Prostate gland (tissue), 2 donors: ENCODE data around the gene GALNTL6. TPM values are rescaled to one million over a fixed set of nuclear protein-coding genes. Genes with fewer than 3 reads are reported as not detected.

ENCODE experiments used
- DNase-seq: peaks from one replicate; pipeline ENCODE4 v3.0.0-alpha.2; 2019; ENCODE audit warnings: low spot score
- H3K27ac ChIP-seq, 2 donors: fragments of 200-600 bp; sonication (generic); 2 replicates each; pipeline ENCODE4 v1.5.1; 2017 to 2019
- H3K27me3 ChIP-seq: fragments of 200-600 bp; sonication (generic); replicated peaks from 2 replicates; pipeline ENCODE4 v1.5.1; 2019; ENCODE audit not compliant: insufficient read depth
- H3K36me3 ChIP-seq, 2 donors: fragments of 200-600 bp; sonication (generic); 1 replicate in 1 of 2; 2 replicates in 1 of 2; pipeline versions ENCODE4 v1.5.1 to v1.8.1; 2017 to 2019
- H3K4me1 ChIP-seq: fragments of 200-600 bp; sonication (generic); replicated peaks from 2 replicates; pipeline ENCODE4 v1.5.1; 2019
- H3K4me3 ChIP-seq, 2 donors: fragments of 200-600 bp; sonication (generic); 2 replicates each; pipeline ENCODE4 v1.5.1; 2017 to 2019
- H3K9me3 ChIP-seq: fragments of 200-600 bp; sonication (generic); 2 replicates; pipeline ENCODE4 v1.5.1; 2017
- POLR2A ChIP-seq: fragments of 450-650 bp; IDR thresholded peaks from one replicate; pipeline ENCODE4 v1.6.1; 2016; ENCODE audit warnings: antibody characterized with exemption, mild to moderate bottlenecking
- POLR2AphosphoS5 ChIP-seq: sonication (generic); formaldehyde crosslinking; IDR thresholded peaks from one replicate; pipeline ENCODE4 v1.6.1; 2017; ENCODE audit warnings: antibody characterized with exemption
- WGBS: methylation state at CpG from one replicate; pipeline ENCODE4 v1.1.5; 2018; 5-methylcytosine and 5-hydroxymethylcytosine counted together
- intact Hi-C: fragments of 100-400 bp; cut with DNase I; formaldehyde crosslinking; loops from one replicate; pipeline ENCODE4 v1.14.2; 2022
- total RNA-seq, 2 donors: library from RNA; depleted of rRNA; stranded (reverse); fragments of >200 nt; gene quantifications; one replicate each; pipeline ENCODE4 v1.1.0, GENCODE V29; 2016
- TF ChIP-seq, protein P1 (sequence below), 4 experiments: fragments of 200-600 bp in 2 of 4; fragments of 450-650 bp in 2 of 4; sonication (generic) in 2 of 4; IDR thresholded peaks; 1 replicate in 3 of 4; 2 replicates in 1 of 4; pipeline ENCODE4 v1.5.1; 2016 to 2019; ENCODE audit warnings: antibody characterized with exemption in 4 of 4, mild to moderate bottlenecking in 2 of 4, moderate library complexity in 2 of 4

GALNTL6 gene
- total RNA-seq, 2 donors from 2014 or later: 0.23 to 0.85 TPM

DNA sequence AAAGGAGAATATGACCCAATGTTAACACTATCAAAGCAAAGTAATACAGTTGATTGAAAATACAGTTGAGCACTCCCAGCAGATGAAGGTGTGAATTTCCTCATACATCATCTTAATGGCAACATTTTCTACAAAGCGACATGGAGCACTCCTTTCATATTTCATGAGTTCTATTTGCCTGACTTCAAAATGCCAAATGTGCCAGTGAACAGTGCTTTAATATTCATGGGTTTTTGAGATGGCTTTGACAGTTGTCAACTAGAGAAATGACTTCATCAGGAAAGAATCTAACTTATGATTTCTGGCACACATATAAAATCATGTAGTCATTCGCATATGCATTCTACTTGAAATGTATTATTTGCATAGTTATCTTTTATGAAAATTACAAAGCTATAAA lies 222.4 kb downstream of the GALNTL6 start:
- Histone ChIP-seq H3K27me3 (no peaks in the 10 kb centered on the region), H3K9me3 (no peaks in the 10 kb centered on the region), H3K27ac (no peak overlapping the region), H3K4me1 (no peaks in the 10 kb centered on the region), H3K36me3 (no peaks in the 10 kb centered on the region), H3K4me3 (no peak overlapping the region)
- WGBS: 86% methylated on average over 2 of the region's 2 CpGs
- no peak for DNase-seq
- intact Hi-C loops: no loop called here
- TF ChIP-seq POLR2A (no peak), POLR2AphosphoS5 (no peak)
- TF ChIP-seq, protein P1, sequence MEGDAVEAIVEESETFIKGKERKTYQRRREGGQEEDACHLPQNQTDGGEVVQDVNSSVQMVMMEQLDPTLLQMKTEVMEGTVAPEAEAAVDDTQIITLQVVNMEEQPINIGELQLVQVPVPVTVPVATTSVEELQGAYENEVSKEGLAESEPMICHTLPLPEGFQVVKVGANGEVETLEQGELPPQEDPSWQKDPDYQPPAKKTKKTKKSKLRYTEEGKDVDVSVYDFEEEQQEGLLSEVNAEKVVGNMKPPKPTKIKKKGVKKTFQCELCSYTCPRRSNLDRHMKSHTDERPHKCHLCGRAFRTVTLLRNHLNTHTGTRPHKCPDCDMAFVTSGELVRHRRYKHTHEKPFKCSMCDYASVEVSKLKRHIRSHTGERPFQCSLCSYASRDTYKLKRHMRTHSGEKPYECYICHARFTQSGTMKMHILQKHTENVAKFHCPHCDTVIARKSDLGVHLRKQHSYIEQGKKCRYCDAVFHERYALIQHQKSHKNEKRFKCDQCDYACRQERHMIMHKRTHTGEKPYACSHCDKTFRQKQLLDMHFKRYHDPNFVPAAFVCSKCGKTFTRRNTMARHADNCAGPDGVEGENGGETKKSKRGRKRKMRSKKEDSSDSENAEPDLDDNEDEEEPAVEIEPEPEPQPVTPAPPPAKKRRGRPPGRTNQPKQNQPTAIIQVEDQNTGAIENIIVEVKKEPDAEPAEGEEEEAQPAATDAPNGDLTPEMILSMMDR (IDR thresholded peaks at IDR 0.05): no peak

DNA sequence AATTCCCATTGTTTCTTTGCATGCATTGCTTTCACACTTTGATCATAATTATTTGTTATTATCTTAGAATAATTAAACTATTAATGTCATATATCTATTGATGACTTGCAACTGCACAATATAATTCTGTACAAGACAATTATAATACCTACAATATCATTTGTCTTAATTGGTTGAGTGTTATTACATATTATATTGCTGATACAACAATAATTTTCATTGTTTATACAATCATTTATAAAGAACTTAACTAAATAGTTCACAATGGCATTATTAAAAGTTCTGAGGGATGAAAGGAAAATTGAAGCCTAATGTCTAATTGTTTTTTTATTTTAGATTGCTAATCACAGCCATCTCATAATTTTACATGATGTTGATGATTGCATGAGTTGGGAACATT lies 227.6 kb downstream of the GALNTL6 start:
- TF ChIP-seq POLR2A (no peak), POLR2AphosphoS5 (no peak)
- TF ChIP-seq, protein P1 (IDR thresholded peaks at IDR 0.05): no peak
- no peak overlapping the region for H3K27ac ChIP-seq
- H3K4me1 ChIP-seq: no peaks in the 10 kb centered on the region
- no peaks in the 10 kb centered on the region for H3K9me3 ChIP-seq
- intact Hi-C loops: no loop called here
- H3K36me3 ChIP-seq: no peaks in the 10 kb centered on the region
- H3K27me3 ChIP-seq: no peaks in the 10 kb centered on the region
- DNase-seq: no peak
- H3K4me3 ChIP-seq: no peak overlapping the region

DNA sequence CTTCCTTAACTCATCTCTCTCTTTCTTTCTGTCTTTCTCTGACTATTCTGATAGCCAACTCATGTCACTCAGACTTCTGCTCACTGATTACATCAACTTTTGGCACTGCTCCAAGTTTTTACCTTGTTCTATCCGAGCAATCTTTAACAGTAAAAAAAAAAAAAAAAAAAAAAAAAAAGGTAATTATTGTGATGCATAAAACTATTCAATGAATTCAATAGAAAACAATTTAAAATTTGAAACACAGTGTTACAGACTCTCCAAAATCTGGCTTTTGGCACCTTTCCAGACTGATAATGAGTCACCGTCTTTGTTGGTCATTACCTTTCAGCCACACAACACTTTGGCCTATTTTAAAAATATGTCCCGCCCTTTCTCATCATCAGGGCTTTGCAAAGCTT lies 229.5 kb downstream of the GALNTL6 start:
- Histone ChIP-seq H3K27ac (no peak overlapping the region), H3K4me3 (no peak overlapping the region), H3K36me3 (no peaks in the 10 kb centered on the region), H3K4me1 (no peaks in the 10 kb centered on the region), H3K9me3 (no peaks in the 10 kb centered on the region), H3K27me3 (no peaks in the 10 kb centered on the region)
- intact Hi-C loops: no loop called here
- no peak for DNase-seq
- TF ChIP-seq, protein P1 (IDR thresholded peaks at IDR 0.05): no peak
- TF ChIP-seq POLR2A: no peak
- no peak for TF ChIP-seq POLR2AphosphoS5
- 42% methylated on average over 3 of the region's 3 CpGs for WGBS

DNA sequence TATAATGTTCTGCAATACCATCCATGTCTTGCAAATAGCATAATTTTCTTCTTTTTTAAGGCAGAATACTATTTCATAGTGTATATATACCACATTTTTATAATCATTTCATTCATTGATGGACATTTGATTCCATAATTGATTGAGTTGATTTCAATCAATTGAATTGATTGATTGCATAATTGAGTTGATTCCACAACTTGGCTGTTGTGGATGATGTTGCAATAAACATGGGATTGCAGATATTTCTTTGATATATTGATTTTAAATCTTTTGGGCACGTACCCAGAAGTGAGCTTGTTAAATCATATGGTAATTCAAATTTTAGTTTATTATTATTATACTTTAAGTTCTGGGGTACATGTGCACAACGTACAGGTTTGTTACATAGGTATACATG lies 232.8 kb downstream of the GALNTL6 start:
- H3K9me3 ChIP-seq: no peaks in the 10 kb centered on the region
- DNase-seq: no peak
- H3K27ac ChIP-seq: no peak overlapping the region
- no peaks in the 10 kb centered on the region for H3K4me1 ChIP-seq
- no peak for TF ChIP-seq POLR2A
- TF ChIP-seq POLR2AphosphoS5: no peak
- TF ChIP-seq, protein P1 (IDR thresholded peaks at IDR 0.05): no peak
- intact Hi-C loops: no loop called here
- no peaks in the 10 kb centered on the region for H3K36me3 ChIP-seq
- WGBS: 87% methylated on average over 2 of the region's 2 CpGs
- H3K27me3 ChIP-seq: no peaks in the 10 kb centered on the region
- no peak overlapping the region for H3K4me3 ChIP-seq

DNA sequence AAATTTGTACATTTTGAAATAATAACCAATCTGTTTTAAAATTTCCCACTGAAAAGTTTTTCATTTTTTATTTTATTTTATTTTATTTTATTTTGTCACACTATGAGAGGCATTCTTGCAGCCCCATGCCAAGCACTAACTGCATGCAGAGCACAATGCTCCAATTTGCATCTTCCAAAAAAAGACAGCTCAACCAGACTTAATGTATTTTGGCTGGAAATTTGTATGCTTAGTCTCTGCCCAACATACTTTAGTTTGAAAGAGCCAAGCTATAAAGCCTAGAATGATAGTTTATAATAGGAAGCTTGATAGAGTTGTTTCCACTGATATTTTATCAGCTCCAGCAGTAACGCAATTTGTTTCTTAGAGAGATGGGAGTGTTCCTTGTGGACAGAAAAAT lies 235.5 kb downstream of the GALNTL6 start:
- TF ChIP-seq, protein P1 (IDR thresholded peaks at IDR 0.05): no peak
- no peak for TF ChIP-seq POLR2A
- intact Hi-C loops: no loop called here
- no peak overlapping the region for H3K4me3 ChIP-seq

More for the DNA sequence above, 235.5 kb downstream of the GALNTL6 start:
- Histone ChIP-seq H3K27me3 (no peaks in the 10 kb centered on the region), H3K9me3 (no peaks in the 10 kb centered on the region), H3K36me3 (no peaks in the 10 kb centered on the region), H3K4me1 (no peaks in the 10 kb centered on the region), H3K27ac (no peak overlapping the region)
- WGBS: 10% methylated on average over 1 of the region's 1 CpG
- no peak for DNase-seq
